Measurements from ENCODE around the gene WDR77. TPM values are rescaled to one million over a fixed set of nuclear protein-coding genes. Genes with fewer than 3 reads are reported as not detected.

The WDR77 gene
- total and polyA plus RNA-seq, 9 donors: 27.5 to 42.9 (median 37.0) TPM

Other genes starting within 250 kb of the WDR77 start
- 2.5 TPM for gene DENND2D, start 248.6 kb downstream of the WDR77 start, total RNA-seq
- gene DENND2D, start 248.6 kb downstream of the WDR77 start, polyA plus RNA-seq (ENCODE audit: insufficient read depth in 1 of 8, insufficient read length in 8 of 8, low replicate concordance in 1 of 8): 1 to 10 TPM in 6 of 8 donors, under 1 TPM in 2; 0.94 to 3.2 (median 1.3) TPM
- 0.09 TPM for gene CHI3L2, start 221.5 kb downstream of the WDR77 start, total RNA-seq
- gene CHI3L2, start 221.5 kb downstream of the WDR77 start, polyA plus RNA-seq (ENCODE audit: insufficient read depth in 1 of 8, insufficient read length in 8 of 8, low replicate concordance in 1 of 8): under 1 TPM in 5 of 8 donors, not detected in 3; 0.06 to 0.31 (median 0.23) TPM
- gene CHIA, start 158.4 kb downstream of the WDR77 start, total RNA-seq: not detected
- gene CHIA, start 158.4 kb downstream of the WDR77 start, polyA plus RNA-seq (ENCODE audit: insufficient read depth in 1 of 8, insufficient read length in 8 of 8, low replicate concordance in 1 of 8): not detected
- gene OVGP1, start 21.5 kb downstream of the WDR77 start, total RNA-seq: 1.5 TPM
- gene OVGP1, start 21.5 kb downstream of the WDR77 start, polyA plus RNA-seq (ENCODE audit: insufficient read depth in 1 of 8, insufficient read length in 8 of 8, low replicate concordance in 1 of 8): 1 to 10 TPM in 5 of 8 donors, under 1 TPM in 3; 0.79 to 1.8 (median 1.2) TPM
- 368 TPM for gene ATP5PB, start 208 bp upstream of the WDR77 start, total RNA-seq
- gene ATP5PB, start 208 bp upstream of the WDR77 start, polyA plus RNA-seq (ENCODE audit: insufficient read depth in 1 of 8, insufficient read length in 8 of 8, low replicate concordance in 1 of 8): 100 to 1,000 TPM; 274 to 318 (median 288) TPM
- gene C1orf162, start 24.7 kb upstream of the WDR77 start, total RNA-seq: 2.2 TPM
- gene C1orf162, start 24.7 kb upstream of the WDR77 start, polyA plus RNA-seq (ENCODE audit: insufficient read depth in 1 of 8, insufficient read length in 8 of 8, low replicate concordance in 1 of 8): 1 to 10 TPM; 2.6 to 5.5 (median 3.7) TPM
- gene ADORA3, start 54.4 kb upstream of the WDR77 start, total RNA-seq: 0.58 TPM
- gene ADORA3, start 54.4 kb upstream of the WDR77 start, polyA plus RNA-seq (ENCODE audit: insufficient read depth in 1 of 8, insufficient read length in 8 of 8, low replicate concordance in 1 of 8): 1 to 10 TPM in 2 of 8 donors, under 1 TPM in 6; 0.28 to 2.4 (median 0.66) TPM
- gene TMIGD3, start 54.4 kb upstream of the WDR77 start, total RNA-seq: 0.22 TPM
- 1 to 10 TPM in 2 of 8 donors, under 1 TPM in 6; 0.56 to 1.1 (median 0.66) TPM for gene TMIGD3, start 54.4 kb upstream of the WDR77 start, polyA plus RNA-seq (ENCODE audit: insufficient read depth in 1 of 8, insufficient read length in 8 of 8, low replicate concordance in 1 of 8)
- 19.6 TPM for gene RAP1A, start 170.5 kb upstream of the WDR77 start, total RNA-seq
- 10 to 100 TPM; 41.0 to 59.3 (median 51.2) TPM for gene RAP1A, start 170.5 kb upstream of the WDR77 start, polyA plus RNA-seq (ENCODE audit: insufficient read depth in 1 of 8, insufficient read length in 8 of 8, low replicate concordance in 1 of 8)